Loucy (cell line): ENCODE results near the gene GSE1.

Source experiments
- EZH2phosphoT487 ChIP-seq: fragments of 200-600 bp; IDR thresholded peaks from 2 replicates; pipeline ENCODE4 v1.6.1; 2018; ENCODE audit warnings: antibody characterized with exemption, mild to moderate bottlenecking, moderate library complexity, borderline replicate concordance
- TF ChIP-seq, protein P1 (sequence below): fragments of 200-600 bp; sonication (generic); conservative IDR thresholded peaks from 2 replicates; pipeline ENCODE4 v1.5.1; 2014; ENCODE audit warnings: mild to moderate bottlenecking, antibody characterized with exemption, low read length

DNA sequence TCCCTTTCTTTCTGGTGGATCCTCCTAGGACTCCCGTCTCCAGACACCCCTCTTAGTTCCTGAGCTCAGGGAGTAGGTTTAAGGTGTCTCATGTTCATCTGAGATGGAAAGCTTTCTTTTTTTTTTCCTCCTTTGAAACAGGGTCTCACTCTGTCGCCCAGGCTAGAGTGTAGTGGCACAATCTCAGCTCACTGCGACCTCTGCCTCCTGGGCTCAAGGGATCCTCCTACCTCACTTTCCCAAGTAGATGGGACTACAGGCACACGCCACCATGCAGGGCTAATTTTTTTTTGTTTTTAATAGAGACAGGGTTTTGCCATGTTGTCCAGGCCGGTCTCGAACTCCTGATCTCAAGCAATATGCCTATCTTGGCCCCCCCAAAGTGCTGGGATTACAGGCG lies 3.6 kb upstream of the GSE1 start:
- TF ChIP-seq EZH2phosphoT487, result no peak
- TF ChIP-seq, protein P1, sequence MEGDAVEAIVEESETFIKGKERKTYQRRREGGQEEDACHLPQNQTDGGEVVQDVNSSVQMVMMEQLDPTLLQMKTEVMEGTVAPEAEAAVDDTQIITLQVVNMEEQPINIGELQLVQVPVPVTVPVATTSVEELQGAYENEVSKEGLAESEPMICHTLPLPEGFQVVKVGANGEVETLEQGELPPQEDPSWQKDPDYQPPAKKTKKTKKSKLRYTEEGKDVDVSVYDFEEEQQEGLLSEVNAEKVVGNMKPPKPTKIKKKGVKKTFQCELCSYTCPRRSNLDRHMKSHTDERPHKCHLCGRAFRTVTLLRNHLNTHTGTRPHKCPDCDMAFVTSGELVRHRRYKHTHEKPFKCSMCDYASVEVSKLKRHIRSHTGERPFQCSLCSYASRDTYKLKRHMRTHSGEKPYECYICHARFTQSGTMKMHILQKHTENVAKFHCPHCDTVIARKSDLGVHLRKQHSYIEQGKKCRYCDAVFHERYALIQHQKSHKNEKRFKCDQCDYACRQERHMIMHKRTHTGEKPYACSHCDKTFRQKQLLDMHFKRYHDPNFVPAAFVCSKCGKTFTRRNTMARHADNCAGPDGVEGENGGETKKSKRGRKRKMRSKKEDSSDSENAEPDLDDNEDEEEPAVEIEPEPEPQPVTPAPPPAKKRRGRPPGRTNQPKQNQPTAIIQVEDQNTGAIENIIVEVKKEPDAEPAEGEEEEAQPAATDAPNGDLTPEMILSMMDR, result no peak
